DND-41 (cell line): ENCODE results near the gene CD93.

Experiments
- ATAC-seq: fragments of 200-7000 bp; cut with Tn5 transposase; 3 replicates; pipeline ENCODE4 v1.9.1; 2021; ENCODE audit warnings: low read depth; ENCODE audit not compliant: insufficient read depth
- DNase-seq: peaks from one replicate; pipeline ENCODE4 v3.0.0-alpha.2; 2020
- H2AFZ ChIP-seq: 2 replicates; pipeline ENCODE4 v1.6.0; 2012; ENCODE audit warnings: low read depth, low read length
- H3K27ac ChIP-seq: 2 replicates; pipeline ENCODE4 v1.5.1; 2012; ENCODE audit warnings: low read length, inconsistent platforms
- H3K27me3 ChIP-seq: fragments of 200-600 bp; sonication (generic); 2 replicates; pipeline ENCODE4 v1.6.0; 2012; ENCODE audit warnings: low read length, mild to moderate bottlenecking, inconsistent platforms; ENCODE audit not compliant: insufficient read depth, poor library complexity
- H3K36me3 ChIP-seq: 2 replicates; pipeline ENCODE4 v1.5.1; 2012; ENCODE audit warnings: low read length, inconsistent platforms; ENCODE audit not compliant: insufficient read depth
- H3K4me1 ChIP-seq: 2 replicates; pipeline ENCODE4 v1.5.1; 2012; ENCODE audit warnings: mild to moderate bottlenecking, low read length; ENCODE audit not compliant: insufficient read depth
- H3K4me2 ChIP-seq: 2 replicates; pipeline ENCODE4 v1.6.0; 2012; ENCODE audit warnings: mild to moderate bottlenecking, moderate library complexity, low read length, inconsistent platforms; ENCODE audit not compliant: insufficient read depth
- H3K4me3 ChIP-seq, 2 experiments: fragments of 200-600 bp in 1 of 2; shearing (Covaris generic) in 1 of 2; 2 replicates each; pipeline ENCODE4 v1.5.1; 2012 to 2016; ENCODE audit warnings: inconsistent platforms in 2 of 2, low read length in 2 of 2, mild to moderate bottlenecking in 2 of 2, low read depth in 1 of 2, moderate library complexity in 1 of 2
- H3K79me2 ChIP-seq: 2 replicates; pipeline ENCODE4 v1.6.0; 2012; ENCODE audit warnings: low read length, inconsistent platforms; ENCODE audit not compliant: insufficient read depth
- H3K9ac ChIP-seq: 2 replicates; pipeline ENCODE4 v1.6.0; 2012; ENCODE audit warnings: low read depth, mild to moderate bottlenecking, inconsistent platforms, low read length, moderate library complexity
- H3K9me3 ChIP-seq: 2 replicates; pipeline ENCODE4 v1.5.1; 2012; ENCODE audit warnings: low read length, moderate library complexity, mild to moderate bottlenecking, inconsistent platforms; ENCODE audit not compliant: insufficient read depth, severe bottlenecking
- H4K20me1 ChIP-seq: 2 replicates; pipeline ENCODE4 v1.6.0; 2012; ENCODE audit warnings: low read length; ENCODE audit not compliant: insufficient read depth
- CTCF ChIP-seq: IDR thresholded peaks from 2 replicates; pipeline ENCODE4 v1.5.1; 2012; ENCODE audit warnings: borderline replicate concordance, low read length, moderate library complexity, mild to moderate bottlenecking; ENCODE audit not compliant: poor library complexity, severe bottlenecking; ENCODE audit errors: extremely low read depth
- EZH2 ChIP-seq: IDR thresholded peaks from 3 replicates; pipeline ENCODE4 v1.6.1; 2012; ENCODE audit warnings: borderline replicate concordance, low read depth, mild to moderate bottlenecking, moderate library complexity, low read length, inconsistent platforms; ENCODE audit not compliant: severe bottlenecking

The CD93 gene

GRCh38 chr20:23069108-23069507, 17.0 kb downstream of the CD93 start:
- no peaks in the 10 kb centered on the region for H3K27me3 ChIP-seq

GRCh38 chr20:23068283-23068682, 17.8 kb downstream of the CD93 start:
- ATAC-seq: no peak
- DNase-seq: no peak
- Histone ChIP-seq H3K79me2 (no peaks in the 10 kb centered on the region), H4K20me1 (no peaks in the 10 kb centered on the region), H3K4me2 (no peak overlapping the region), H3K36me3 (no peaks in the 10 kb centered on the region), H2AFZ (no peak overlapping the region), H3K27ac (no peak overlapping the region), H3K4me1 (0 out of 2 replicates have a peak, but pooled peaks cover 3% of the 10 kb centered on the region), H3K27me3 (no peaks in the 10 kb centered on the region), H3K9me3 (no peaks in the 10 kb centered on the region), H3K4me3 (no peak overlapping the region), H3K9ac (no peak overlapping the region)
- TF ChIP-seq EZH2 (no peak), CTCF (no peak)

More at GRCh38 chr20:23069108-23069507, 17.0 kb downstream of the CD93 start:
- TF ChIP-seq CTCF: no peak
- no peak for TF ChIP-seq EZH2
- Histone ChIP-seq H3K27ac (no peak overlapping the region), H3K4me3 (no peak overlapping the region), H3K9me3 (no peaks in the 10 kb centered on the region), H3K4me2 (no peak overlapping the region), H4K20me1 (no peaks in the 10 kb centered on the region), H3K36me3 (no peaks in the 10 kb centered on the region), H3K4me1 (no peaks in the 10 kb centered on the region), H3K9ac (no peak overlapping the region), H2AFZ (no peak overlapping the region), H3K79me2 (no peaks in the 10 kb centered on the region)
- DNase-seq (no peak), ATAC-seq (no peak)

- H3K4me1 ChIP-seq: peaks cover 7% of the 10 kb centered on the region; the same call in 1 of the 2 replicates
- DNase-seq (no peak), ATAC-seq (no peak)
- H3K9ac ChIP-seq: no peak overlapping the region
- no peaks in the 10 kb centered on the region for H3K9me3 ChIP-seq
- no peaks in the 10 kb centered on the region for H3K36me3 ChIP-seq
- no peaks in the 10 kb centered on the region for H4K20me1 ChIP-seq
- H2AFZ ChIP-seq: no peak overlapping the region
- H3K4me2 ChIP-seq: no peak overlapping the region
- no peak overlapping the region for H3K4me3 ChIP-seq
- H3K27ac ChIP-seq: no peak overlapping the region
- no peaks in the 10 kb centered on the region for H3K79me2 ChIP-seq
- H3K27me3 ChIP-seq: no peaks in the 10 kb centered on the region
- TF ChIP-seq CTCF: no peak
- no peak for TF ChIP-seq EZH2
Observed at GRCh38 chr20:23066772-23067171, 19.4 kb downstream of the CD93 start.
